GM19397 (cell line): ENCODE measurements around the gene TSGA10IP.

Experiments
- ATAC-seq: cut with Tn5 transposase; IDR thresholded peaks from one replicate; pipeline ENCODE4 v1.9.1; 2021; ENCODE audit warnings: mild to moderate bottlenecking, moderate library complexity; ENCODE audit not compliant: unreplicated experiment

Gene TSGA10IP

DNA sequence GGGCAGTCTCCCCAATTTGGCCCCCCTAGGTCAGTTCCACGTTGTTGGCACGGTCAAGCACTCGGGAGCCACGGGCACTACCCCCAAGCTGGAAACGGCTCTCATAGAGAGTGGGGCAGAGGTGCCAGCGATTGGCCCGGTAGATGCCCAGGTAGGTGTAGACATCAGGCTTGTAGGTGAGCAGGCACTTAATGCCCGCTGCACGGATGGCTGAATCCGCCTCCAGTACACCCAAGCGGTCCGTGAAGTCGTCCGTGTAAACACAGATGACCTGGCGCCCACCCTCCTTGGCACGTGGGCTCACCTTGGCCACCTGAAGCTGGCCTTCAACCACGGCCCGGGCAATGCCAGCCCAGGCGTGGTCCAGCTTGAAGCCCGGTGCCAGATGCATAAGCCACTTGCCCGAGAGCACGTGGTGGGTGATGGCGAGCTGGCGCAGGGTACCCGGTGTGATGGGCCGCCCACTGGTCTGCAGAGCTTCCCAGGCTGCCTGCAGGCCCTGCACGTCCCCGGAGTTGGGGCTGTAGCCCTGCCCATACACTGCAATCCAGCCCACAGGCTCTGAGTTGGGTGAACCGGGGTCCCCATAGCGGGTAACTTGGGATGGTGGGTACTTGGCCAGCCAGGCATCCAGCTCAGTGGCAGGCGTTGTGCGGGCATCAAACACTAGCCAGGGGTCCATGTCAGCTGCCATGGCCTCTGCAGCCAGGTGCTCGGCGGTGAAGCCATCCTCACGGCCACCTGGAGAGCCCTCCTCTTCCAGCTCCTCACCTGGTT lies 27.7 kb upstream of the TSGA10IP start:
- no peak for ATAC-seq

DNA sequence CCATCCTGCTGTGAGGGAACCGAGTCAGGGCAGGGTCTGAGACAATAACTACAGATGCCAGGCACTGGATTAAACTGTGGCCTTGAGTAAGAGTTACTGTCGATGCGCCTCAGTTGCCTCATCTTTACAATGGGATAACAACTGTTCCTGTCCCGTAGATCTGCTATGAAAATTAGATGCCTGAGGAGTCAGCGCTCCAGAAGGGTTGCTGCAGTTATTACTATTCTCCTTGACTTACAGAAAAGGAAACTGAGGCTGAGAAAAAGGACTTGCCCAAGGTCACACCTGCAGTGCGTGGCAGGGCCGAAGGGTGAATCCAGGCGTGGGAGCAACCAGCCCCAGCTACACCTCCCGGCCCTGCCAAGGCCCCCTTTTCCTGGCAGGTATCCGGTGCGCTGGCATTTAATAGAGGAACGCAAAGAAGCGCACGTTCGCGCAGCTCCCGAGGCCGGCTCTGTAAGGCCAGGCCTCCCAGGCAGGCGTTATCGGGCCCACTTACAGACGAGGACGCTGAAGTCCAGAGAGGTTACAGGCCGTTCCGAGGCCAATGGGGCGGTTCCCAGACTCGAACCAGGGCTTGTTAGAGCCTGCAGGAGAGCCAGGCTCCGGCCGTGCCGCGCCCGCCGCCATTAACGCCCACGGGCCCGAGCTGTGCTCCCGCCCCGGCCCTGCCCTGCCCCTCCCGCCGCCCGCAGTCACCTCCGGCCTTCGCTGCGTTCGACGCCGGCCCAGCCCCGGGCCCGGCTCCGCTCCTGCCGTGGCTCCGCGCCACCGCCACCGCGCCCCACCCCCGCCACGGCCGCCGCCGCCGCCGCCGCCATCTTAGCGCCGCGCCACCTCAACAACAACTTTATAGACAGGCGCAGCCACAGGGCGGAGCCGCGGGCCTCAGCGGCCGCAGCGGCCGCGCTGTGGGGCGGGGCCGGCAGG lies 26.8 kb upstream of the TSGA10IP start, which contains the start of gene C11orf68:
TSS of gene C11orf68 (minus strand) at position 852 of the 930 bp plus-strand sequence. CDS start at position 821, 31 bp downstream.
- peak; percentile 49 for ATAC-seq

DNA sequence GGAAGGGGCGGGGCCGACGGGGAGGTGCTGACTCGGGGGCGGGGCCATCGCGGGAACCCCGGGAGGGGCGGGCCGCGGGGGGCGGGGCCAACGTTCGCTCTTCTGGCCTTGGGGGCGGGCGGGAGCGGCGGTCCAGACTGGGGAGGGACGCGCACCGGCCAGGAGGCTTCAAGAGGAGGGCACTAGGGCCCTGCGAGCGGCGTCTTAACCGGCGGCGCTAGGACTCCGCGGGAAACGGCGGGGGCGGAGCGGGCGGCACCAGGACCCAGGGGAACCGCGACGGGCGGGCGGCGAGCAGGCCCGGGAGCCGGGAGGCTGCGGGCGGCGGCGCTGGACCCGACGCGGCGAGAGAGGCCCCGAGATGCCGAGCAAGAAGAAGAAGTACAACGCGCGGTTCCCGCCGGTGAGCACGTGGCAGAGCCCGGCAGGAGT lies 26.1 kb upstream of the TSGA10IP start, which contains the start of gene DRAP1:
TSS of gene DRAP1 (plus strand) at position 286 of the 432 bp plus-strand sequence. CDS start at position 362, 76 bp downstream.
- ATAC-seq = peak; percentile 85

DNA sequence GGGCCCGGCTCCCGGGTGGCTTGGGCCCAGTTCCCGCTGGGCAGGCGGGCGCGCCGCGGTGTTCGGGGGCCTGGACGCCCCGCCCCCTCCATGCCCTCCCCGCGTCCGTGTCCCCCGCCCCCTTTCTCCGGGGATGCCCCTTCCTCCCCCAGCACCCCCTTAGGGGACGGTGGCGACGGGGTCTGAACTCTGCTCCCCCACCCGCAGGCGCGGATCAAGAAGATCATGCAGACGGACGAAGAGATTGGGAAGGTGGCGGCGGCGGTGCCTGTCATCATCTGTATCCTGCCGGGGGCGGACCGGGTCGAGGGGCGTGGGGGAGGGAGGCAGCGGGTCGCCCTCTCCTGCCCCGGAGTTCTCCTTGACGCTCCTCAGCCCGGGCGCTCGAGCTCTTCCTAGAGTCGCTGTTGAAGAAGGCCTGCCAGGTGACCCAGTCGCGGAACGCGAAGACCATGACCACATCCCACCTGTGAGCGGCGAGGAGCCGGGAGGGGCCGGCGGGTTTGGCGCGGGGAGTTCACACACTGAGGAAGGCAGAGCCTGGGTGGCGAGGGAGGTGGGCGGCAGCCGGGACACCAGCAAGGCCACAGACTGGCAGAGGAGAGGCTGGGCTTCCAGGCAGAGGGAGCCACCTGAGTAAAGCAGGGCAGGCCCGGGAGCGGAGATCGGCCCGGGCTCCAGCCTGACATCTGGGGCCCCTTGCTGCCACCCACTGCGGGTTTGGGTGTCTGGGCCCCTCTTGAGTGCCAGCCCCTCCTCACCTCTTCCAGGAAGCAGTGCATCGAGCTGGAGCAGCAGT lies 25.5 kb upstream of the TSGA10IP start:
- peak; percentile 45 for ATAC-seq

DNA sequence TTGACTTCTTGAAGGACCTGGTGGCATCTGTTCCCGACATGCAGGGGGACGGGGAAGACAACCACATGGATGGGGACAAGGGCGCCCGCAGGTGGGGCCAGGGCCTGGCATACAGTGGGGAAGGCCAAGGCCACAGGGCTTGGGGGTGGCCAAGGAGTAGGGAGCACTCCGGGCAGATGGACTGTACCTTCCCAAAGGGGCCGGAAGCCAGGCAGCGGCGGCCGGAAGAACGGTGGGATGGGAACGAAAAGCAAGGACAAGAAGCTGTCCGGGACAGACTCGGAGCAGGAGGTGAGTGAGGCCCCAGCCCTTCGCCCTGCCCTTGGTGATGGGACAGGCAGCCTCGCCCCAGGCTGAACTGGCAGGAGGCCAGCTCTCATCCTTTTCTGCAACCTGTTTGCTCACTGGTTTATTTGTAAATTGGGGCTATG lies 24.9 kb upstream of the TSGA10IP start:
- no peak for ATAC-seq

DNA sequence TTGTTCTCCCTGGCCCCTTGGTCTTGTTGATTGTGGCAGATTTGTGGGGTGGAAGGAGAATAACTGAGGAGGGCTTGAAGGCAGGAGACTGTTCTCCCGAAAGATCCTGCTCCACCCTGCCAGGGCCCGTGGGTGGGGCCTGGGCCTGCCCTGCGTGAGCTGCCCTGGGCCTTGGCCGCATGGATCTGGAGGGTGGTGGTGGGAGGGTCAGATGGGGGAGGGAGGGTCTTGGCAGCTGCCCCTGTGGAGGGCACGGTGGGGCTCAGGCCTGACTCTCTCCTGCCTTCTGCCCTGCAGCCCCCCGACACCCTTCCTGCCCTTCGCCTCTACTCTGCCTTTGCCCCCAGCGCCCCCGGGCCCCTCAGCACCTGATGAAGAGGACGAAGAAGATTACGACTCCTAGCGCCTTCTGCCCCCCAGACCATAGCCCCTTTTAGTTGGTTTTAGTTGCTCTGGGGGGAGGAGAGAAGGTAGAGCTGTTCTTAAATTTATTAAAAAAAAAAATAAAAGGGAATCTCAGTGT lies 24.2 kb upstream of the TSGA10IP start:
- ATAC-seq = no peak

DNA sequence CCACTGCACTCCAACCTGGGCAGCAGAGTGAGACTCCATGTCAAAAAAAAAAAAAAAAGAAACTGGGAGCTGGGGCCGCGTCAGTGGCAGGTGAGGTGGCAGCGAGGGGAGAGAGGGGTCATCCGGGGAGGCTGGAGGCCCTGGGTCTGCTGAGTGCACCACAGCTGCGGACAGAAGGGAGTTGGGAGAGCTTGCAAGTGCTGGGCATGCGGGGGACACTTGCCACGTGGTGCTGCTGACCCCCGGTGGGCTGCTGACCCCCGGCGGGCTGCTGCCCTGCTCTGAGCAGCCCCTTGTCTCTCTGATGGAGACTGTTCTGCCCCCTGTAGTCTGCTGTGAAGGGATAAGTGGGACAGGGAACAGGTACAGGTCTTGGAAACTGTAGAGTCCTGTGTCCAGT lies 23.4 kb upstream of the TSGA10IP start:
- ATAC-seq = no peak

DNA sequence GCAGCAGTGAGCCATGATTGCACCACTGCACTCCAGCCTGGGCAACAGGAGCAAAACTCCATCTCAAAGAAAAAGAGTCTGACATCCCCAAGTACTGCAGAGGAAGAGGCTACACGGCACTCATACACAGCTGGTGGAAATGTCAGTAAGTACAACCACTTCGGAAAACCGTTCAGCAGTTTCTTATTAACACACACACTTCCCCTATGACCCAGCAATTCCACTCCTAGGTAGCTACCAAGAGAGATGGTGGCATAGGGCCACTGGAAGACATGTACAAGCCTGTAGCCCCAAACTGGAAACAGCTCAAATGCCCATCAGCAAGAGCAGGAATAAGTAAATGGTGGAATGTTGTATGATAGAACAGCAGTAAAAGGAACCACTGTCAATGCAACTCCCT lies 22.7 kb upstream of the TSGA10IP start:
- no peak for ATAC-seq

DNA sequence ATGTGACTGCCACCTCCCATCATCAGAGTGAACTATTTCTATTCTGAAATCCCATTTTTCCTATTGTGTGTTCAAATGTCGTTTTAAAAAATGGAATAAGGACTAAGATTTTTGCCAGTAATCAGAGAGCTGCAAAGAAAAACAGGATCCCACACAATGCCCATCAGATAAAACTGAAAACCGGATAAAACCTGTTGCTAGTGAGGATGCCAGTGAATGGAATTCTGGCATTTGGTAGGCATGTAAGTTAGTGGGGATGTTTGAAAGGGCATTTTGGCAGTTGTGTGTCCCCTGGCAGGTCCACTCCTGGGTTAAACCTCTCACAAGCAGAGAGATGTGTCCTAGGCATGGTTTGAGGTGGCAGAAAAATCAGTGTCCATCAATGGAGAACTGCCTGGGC lies 19.9 kb upstream of the TSGA10IP start:
- ATAC-seq = no peak

DNA sequence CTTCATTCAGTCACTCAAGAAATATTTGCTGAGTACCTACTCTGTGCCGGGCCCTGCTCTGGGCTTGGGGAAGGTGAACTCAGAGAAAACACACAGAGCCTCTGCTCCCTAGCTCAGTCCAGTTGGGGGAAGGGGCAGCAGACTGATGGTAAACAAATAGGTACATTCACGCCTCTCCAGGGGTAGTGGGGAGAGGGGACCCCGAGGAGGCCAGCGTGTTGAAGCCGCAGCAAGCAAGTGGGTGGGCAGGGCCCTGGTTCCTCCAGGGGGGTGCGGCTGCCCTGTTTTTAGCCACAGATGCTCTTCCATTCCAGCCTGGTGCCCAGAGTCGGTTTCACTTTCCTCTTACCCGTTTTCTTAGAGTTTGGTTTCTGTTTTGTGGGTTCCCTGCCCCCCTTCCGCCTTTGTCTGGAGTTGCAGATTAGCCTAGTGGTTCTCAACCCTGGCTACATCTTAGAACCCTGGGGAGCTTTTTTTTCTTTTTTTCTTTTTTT lies 17.3 kb upstream of the TSGA10IP start:
- peak; percentile 74 for ATAC-seq

DNA sequence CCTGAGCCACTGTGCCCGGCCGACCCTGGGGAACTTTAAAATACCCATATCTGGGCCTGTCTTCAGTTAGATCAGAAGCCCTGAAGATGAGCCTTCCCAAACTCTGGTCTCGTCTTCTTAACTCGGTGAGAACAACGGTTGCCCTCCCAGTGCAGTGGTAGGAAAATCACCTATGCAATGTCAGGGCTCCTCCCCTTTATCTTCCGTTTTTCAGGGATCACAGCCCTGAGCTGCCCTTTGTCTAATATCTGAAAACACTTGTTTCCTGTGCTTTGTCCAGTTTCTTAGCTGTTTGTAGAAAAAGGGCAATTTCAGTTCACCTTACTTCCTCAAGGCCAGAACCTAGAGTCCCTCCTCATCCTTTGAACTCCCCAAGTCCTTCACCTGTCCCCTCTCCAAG lies 16.6 kb upstream of the TSGA10IP start:
- ATAC-seq = no peak

DNA sequence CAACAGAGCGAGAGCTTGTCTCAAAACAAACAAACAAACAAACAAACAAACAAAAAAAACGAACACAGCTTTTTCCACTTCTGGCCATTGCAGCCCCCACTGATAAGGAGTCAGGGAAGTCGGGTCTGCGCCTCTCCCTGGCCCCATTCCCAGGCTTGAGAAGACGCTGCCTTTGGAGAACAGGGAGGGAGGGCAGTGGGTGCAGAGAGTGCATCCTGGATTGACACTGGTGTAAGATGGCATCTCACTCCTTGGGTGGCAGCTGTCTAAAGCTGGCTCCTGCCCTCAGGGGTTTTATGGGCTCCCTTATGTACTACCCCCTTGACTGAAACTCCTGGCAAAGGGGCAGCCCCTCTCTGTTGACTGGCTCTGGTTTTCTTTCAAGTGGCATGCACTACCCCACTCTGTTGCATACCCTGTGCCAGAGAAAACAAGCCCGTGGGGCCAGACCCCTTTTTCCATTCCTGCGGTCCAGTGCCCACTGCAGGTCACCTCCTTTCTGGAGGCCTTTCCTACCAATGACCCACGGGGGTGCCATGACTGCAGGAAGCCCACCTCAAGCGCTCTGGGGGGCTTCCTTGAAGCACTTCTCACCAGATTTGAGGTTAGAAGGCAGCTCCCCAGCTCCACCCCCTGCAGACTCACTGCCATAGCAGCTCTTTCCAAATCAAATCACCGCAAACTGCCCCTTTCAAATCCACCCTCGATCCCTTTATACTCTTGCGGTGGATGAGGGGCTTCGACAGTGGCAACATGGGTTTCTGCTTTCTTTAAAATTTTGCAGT lies 13.3 kb upstream of the TSGA10IP start:
- no peak for ATAC-seq

DNA sequence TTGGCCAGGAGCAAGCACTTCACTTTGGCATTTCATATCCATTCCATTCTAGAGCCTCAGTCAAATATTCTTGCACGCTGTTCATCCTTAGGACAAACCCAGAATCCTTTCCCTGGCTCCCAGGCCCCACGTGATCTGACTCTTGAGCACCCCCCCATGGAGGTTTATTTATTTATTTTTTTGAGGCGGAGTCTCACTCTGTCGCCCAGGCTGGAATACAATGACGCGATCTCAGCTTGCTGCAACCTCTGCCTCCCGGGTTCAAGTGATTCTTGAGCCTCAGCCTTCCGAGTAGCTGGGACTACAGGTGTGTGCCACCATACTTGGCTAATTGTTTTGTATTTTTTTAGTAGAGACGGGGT lies 12.7 kb upstream of the TSGA10IP start:
- ATAC-seq = no peak

DNA sequence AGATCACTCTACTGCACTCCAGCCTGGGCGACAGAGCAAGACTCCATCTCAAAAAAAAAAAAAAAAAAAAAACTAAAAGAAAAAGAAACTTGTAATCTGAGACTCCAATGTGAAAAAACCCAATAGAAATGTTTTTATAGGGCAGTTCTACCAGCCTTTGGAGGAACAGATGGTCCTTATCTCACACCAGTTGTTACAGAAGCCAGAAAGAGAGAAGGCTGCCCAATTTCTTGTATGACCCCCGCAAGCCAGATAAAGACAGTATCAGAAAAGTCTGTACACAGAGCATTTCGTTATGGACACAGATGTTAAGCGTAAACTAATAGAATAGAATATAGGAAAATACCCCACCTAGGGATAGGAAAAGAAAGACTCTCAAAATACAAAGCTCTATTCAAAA lies 11.3 kb upstream of the TSGA10IP start:
- no peak for ATAC-seq

DNA sequence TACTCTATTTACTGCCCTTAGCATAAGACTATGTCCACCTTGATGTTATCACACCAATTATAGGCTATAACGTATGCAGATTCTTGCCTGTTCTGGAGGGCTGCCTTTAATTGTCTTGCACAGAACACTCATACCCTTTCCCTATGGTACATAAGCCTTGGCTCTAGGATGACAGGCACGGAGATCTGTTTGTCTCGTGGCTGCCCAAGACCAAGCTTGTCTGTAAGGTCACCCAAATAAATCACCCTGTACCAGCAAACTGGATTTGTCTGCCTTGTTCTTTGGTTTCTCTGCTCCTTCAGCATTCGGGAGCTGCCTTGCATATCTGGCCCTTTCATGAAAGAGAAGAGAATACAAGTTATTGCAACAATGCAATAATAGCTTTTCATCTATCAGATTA lies 7.5 kb upstream of the TSGA10IP start:
- ATAC-seq = no peak

DNA sequence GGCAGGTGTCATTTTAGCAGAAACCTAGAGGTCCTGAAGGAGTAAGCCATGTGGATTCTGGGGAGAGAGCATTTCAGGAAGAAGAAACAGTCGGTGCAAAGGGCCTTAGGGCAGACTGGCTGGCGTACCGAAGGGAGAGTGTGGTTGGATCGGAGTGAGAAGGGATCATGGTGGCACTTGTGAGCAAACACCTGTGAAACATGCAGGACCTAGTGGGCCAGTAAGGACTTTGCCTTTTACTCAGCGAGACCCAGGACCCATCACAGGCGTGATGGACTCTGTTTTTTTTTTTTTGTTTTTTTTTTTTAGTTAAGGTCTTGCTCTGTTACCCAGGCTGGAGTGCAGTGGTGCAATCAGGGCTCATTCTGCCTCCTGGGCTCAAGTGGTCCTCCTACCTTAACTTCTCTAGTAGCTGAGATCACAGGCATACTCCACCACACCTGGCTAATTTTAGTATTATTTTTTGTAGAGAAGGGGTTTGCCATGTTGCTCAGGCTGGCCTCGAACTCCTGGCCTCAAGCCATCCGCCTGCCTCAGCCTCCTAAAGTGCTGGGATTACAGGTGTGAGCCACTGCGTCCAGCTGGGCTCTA lies 3.5 kb upstream of the TSGA10IP start:
- ATAC-seq = no peak

DNA sequence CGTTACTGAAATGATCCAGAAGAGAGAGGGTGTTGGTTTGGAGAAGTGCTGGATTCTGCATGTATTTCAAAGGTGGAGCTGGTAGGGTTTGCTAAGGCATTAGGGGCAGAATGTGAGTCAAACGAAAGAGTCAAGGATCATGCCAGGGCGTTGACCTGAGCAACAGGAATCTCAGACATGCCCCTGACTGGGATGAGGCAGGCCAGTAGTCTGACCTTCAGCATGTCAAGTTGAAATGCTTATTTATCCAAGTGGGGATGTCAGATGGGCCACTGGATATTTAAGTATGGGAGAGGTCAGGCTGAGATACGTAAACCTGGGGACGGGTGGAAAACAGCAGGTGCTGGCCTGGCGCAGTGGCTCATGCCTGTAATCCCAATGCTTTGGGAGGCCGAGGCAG lies 2.7 kb upstream of the TSGA10IP start:
- no peak for ATAC-seq

DNA sequence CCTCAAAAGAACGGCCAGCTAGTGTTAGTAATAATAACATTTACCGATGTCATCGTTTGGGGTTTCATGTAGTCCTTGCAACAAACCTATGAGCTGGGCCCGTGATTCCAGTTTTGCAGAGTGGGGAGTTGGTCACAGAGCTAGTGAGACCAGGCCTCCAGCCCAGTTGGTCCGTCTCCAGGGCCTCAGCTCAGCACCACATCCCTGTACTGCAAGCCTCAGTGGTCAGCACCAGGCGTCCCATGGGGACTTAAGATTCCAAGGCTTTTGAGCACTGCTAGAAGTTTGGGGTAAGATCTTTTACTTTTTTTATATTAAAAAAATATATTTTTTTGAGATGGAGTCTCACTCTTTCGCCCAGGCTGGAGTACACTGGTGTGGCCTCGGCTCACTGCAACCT lies 1.1 kb upstream of the TSGA10IP start:
- ATAC-seq = no peak

DNA sequence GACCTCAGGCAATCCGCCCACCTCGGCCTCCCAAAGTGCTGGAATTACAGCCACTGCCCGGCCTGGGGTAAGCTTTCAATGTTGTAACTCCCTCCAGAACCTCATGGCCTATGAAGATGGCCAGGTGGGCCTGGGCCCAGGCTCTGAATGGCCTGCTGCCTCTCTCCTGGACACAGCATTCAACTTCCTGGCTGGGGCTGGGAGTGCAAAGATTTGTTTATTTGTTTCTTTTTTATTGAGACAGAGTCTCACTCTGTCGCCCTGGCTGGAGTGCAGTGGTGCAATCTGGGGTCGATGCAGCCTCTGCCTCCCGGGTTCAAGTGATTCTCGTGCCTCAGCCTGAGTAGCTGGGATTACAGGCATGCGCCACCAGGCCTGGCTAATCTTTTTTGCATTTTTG lies 513 bp upstream of the TSGA10IP start:
- no peak for ATAC-seq
